ENCODE measurements around the gene PRUNE2. TPM values are rescaled to one million over a fixed set of nuclear protein-coding genes. Genes with fewer than 3 reads are reported as not detected.

PRUNE2 gene
- total RNA-seq, 2 experiments from 2014 or later: not detected

- DNase-seq (no peak), ATAC-seq (ENCODE audit: poor library complexity) (no peak)
- Mint-ChIP-seq H3K4me3 (no peak overlapping the region), H3K4me1 (ENCODE audit: low read depth) (no peaks in the 10 kb centered on the region), H3K9me3 (no peaks in the 10 kb centered on the region), H3K36me3 (ENCODE audit: low read depth) (no peaks in the 10 kb centered on the region), H3K27me3 (peaks cover 6% of the 10 kb centered on the region), H3K27ac (no peak overlapping the region)
- Histone ChIP-seq H3K27ac (ENCODE audit: low read depth in 1 of 2, low read length in 2 of 2) (no peak overlapping the region), H3K4me3 (ENCODE audit: low read length) (no peak overlapping the region), H3K27me3 (ENCODE audit: control insufficient read depth in 1 of 2, insufficient read depth in 2 of 2, low read length in 2 of 2) (no peaks in the 10 kb centered on the region), H3K9me3 (ENCODE audit: control insufficient read depth in 1 of 2, insufficient read depth in 1 of 2, low read length in 2 of 2) (no peaks in the 10 kb centered on the region), H3K4me1 (ENCODE audit: insufficient read depth, low read length) (no peaks in the 10 kb centered on the region), H3K36me3 (ENCODE audit: insufficient read depth, low read length) (no peaks in the 10 kb centered on the region)
- ChIA-PET CTCF (no interaction called here), POLR2A (no interaction called here)
- intact Hi-C loops (cut with DNase I, micrococcal nuclease): no loop called here
- no peak for TF ChIP-seq CTCF (IDR thresholded peaks at IDR 0.05)
Observed at GRCh38 chr9:76608575-76609273, 297.2 kb downstream of the PRUNE2 start.

GRCh38 chr9:76607730-76608436 lies 298.0 kb downstream of the PRUNE2 start:
- intact Hi-C loops (cut with DNase I, micrococcal nuclease): no loop called here
- no peaks in the 10 kb centered on the region for H3K27me3 ChIP-seq (ENCODE audit: control insufficient read depth in 1 of 2, insufficient read depth in 2 of 2, low read length in 2 of 2)
- no peaks in the 10 kb centered on the region for H3K4me1 ChIP-seq (ENCODE audit: insufficient read depth, low read length)
- no peaks in the 10 kb centered on the region for H3K36me3 ChIP-seq (ENCODE audit: insufficient read depth, low read length)
- Mint-ChIP-seq H3K4me3 (no peak overlapping the region), H3K9me3 (no peaks in the 10 kb centered on the region), H3K27ac (no peak overlapping the region), H3K36me3 (ENCODE audit: low read depth) (no peaks in the 10 kb centered on the region), H3K4me1 (ENCODE audit: low read depth) (no peaks in the 10 kb centered on the region), H3K27me3 (peaks cover 6% of the 10 kb centered on the region)
- H3K27ac ChIP-seq (ENCODE audit: low read depth in 1 of 2, low read length in 2 of 2): no peak overlapping the region
- DNase-seq (no peak), ATAC-seq (ENCODE audit: poor library complexity) (no peak)
- no peak overlapping the region for H3K4me3 ChIP-seq (ENCODE audit: low read length)
- ChIA-PET CTCF (no interaction called here), POLR2A (no interaction called here)
- H3K9me3 ChIP-seq (ENCODE audit: control insufficient read depth in 1 of 2, insufficient read depth in 1 of 2, low read length in 2 of 2): no peaks in the 10 kb centered on the region
- no peak for TF ChIP-seq CTCF (IDR thresholded peaks at IDR 0.05)

- Histone ChIP-seq H3K36me3 (ENCODE audit: insufficient read depth, low read length) (no peaks in the 10 kb centered on the region), H3K27ac (ENCODE audit: low read depth in 1 of 2, low read length in 2 of 2) (no peak overlapping the region), H3K4me3 (ENCODE audit: low read length) (no peak overlapping the region), H3K9me3 (ENCODE audit: control insufficient read depth in 1 of 2, insufficient read depth in 1 of 2, low read length in 2 of 2) (no peaks in the 10 kb centered on the region), H3K27me3 (ENCODE audit: control insufficient read depth in 1 of 2, insufficient read depth in 2 of 2, low read length in 2 of 2) (no peaks in the 10 kb centered on the region), H3K4me1 (ENCODE audit: insufficient read depth, low read length) (no peaks in the 10 kb centered on the region)
- intact Hi-C loops (cut with DNase I, micrococcal nuclease): no loop called here
- Mint-ChIP-seq H3K4me1 (ENCODE audit: low read depth) (no peaks in the 10 kb centered on the region), H3K36me3 (ENCODE audit: low read depth) (no peaks in the 10 kb centered on the region), H3K27me3 (peaks cover 11% of the 10 kb centered on the region), H3K27ac (no peak overlapping the region), H3K9me3 (no peaks in the 10 kb centered on the region), H3K4me3 (no peak overlapping the region)
- ChIA-PET POLR2A (no interaction called here), CTCF (no interaction called here)
- no peak for TF ChIP-seq CTCF (IDR thresholded peaks at IDR 0.05)
- ATAC-seq (ENCODE audit: poor library complexity) (no peak), DNase-seq (no peak)
Observed at GRCh38 chr9:76605321-76605900, 300.5 kb downstream of the PRUNE2 start.
